Measurements from ENCODE around the gene NETO2. TPM values are rescaled to one million over a fixed set of nuclear protein-coding genes. Genes with fewer than 3 reads are reported as not detected.

Gene NETO2
- total and polyA plus RNA-seq, 4 donors = 0.20 to 1.6 (median 0.37) TPM

GRCh38 chr16:47046726-47047523, 96.8 kb downstream of the NETO2 start (continued):
- TF ChIP-seq, protein P1, sequence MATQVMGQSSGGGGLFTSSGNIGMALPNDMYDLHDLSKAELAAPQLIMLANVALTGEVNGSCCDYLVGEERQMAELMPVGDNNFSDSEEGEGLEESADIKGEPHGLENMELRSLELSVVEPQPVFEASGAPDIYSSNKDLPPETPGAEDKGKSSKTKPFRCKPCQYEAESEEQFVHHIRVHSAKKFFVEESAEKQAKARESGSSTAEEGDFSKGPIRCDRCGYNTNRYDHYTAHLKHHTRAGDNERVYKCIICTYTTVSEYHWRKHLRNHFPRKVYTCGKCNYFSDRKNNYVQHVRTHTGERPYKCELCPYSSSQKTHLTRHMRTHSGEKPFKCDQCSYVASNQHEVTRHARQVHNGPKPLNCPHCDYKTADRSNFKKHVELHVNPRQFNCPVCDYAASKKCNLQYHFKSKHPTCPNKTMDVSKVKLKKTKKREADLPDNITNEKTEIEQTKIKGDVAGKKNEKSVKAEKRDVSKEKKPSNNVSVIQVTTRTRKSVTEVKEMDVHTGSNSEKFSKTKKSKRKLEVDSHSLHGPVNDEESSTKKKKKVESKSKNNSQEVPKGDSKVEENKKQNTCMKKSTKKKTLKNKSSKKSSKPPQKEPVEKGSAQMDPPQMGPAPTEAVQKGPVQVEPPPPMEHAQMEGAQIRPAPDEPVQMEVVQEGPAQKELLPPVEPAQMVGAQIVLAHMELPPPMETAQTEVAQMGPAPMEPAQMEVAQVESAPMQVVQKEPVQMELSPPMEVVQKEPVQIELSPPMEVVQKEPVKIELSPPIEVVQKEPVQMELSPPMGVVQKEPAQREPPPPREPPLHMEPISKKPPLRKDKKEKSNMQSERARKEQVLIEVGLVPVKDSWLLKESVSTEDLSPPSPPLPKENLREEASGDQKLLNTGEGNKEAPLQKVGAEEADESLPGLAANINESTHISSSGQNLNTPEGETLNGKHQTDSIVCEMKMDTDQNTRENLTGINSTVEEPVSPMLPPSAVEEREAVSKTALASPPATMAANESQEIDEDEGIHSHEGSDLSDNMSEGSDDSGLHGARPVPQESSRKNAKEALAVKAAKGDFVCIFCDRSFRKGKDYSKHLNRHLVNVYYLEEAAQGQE (IDR thresholded peaks at IDR 0.05) = no peak
- no peak for TF ChIP-seq ATF3 (IDR thresholded peaks at IDR 0.05)

GRCh38 chr16:47045459-47045858, 98.3 kb downstream of the NETO2 start:
- Histone ChIP-seq H3K27me3 (ENCODE audit: control insufficient read depth in 4 of 4, insufficient read depth in 4 of 4, low read length in 3 of 4) (no peaks in the 10 kb centered on the region), H3K9me3 (ENCODE audit: control insufficient read depth in 4 of 4, low read length in 3 of 4) (no peaks in the 10 kb centered on the region), H3K27ac (ENCODE audit: low read depth in 1 of 2, low read length in 2 of 2) (no peak overlapping the region), H3K36me3 (ENCODE audit: control insufficient read depth in 4 of 4, insufficient read depth in 3 of 4, low read depth in 1 of 4, low read length in 3 of 4) (no peaks in the 10 kb centered on the region), H3K4me1 (ENCODE audit: control insufficient read depth in 4 of 4, insufficient read depth in 4 of 4, low read length in 3 of 4) (no peaks in the 10 kb centered on the region), H3K4me3 (ENCODE audit: low read depth in 1 of 3, low read length in 3 of 3) (no peak overlapping the region), H3K9ac (ENCODE audit: low read depth in 1 of 2, low read length in 2 of 2) (no peak overlapping the region)
- DNase-seq (ENCODE audit: low spot score) = no peak
- TF ChIP-seq GABPA (IDR thresholded peaks at IDR 0.05 in 1 of 2, conservative IDR thresholded peaks at IDR 0.05 in 1 of 2) = no peak
- no peak for TF ChIP-seq RXRA (IDR thresholded peaks at IDR 0.05)
- no peak for TF ChIP-seq HNF4G (IDR thresholded peaks at IDR 0.05)
- TF ChIP-seq, protein P1 (IDR thresholded peaks at IDR 0.05) = no peak
- TF ChIP-seq JUND (IDR thresholded peaks at IDR 0.05) = no peak
- TF ChIP-seq FOXA2 (IDR thresholded peaks at IDR 0.05) = no peak
- TF ChIP-seq HNF4A (conservative IDR thresholded peaks at IDR 0.05) = no peak
- TF ChIP-seq NR2F2 (IDR thresholded peaks at IDR 0.05) = no peak
- TF ChIP-seq, protein P2, sequence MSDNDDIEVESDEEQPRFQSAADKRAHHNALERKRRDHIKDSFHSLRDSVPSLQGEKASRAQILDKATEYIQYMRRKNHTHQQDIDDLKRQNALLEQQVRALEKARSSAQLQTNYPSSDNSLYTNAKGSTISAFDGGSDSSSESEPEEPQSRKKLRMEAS (IDR thresholded peaks at IDR 0.05) = no peak
- TF ChIP-seq ZBTB33 (IDR thresholded peaks at IDR 0.05) = no peak
- TF ChIP-seq CTCF (IDR thresholded peaks at IDR 0.05; ENCODE audit: low read depth, low read length, missing input control) = no peak
- no peak for TF ChIP-seq SP1 (IDR thresholded peaks at IDR 0.05)
- no peak for TF ChIP-seq YY1 (IDR thresholded peaks at IDR 0.05)
- no peak for TF ChIP-seq TAF1 (conservative IDR thresholded peaks at IDR 0.05)
- WGBS = 44% methylated on average over 3 of the region's 3 CpGs
